Sigmoid colon (tissue), 4 donors: ENCODE results near the gene RNF225.

Experiments
- EP300 ChIP-seq, 4 donors: sonication (generic); formaldehyde crosslinking; IDR thresholded peaks; one replicate each; pipeline ENCODE4 v1.6.1; 2017; ENCODE audit warnings: antibody characterized with exemption in 4 of 4
- POLR2A ChIP-seq, 2 donors: fragments of 450-650 bp; IDR thresholded peaks; one replicate each; pipeline ENCODE4 v1.6.1; 2016; ENCODE audit warnings: antibody characterized with exemption in 2 of 2, mild to moderate bottlenecking in 2 of 2, moderate library complexity in 2 of 2
- POLR2AphosphoS5 ChIP-seq, 4 donors: sonication (generic); formaldehyde crosslinking; IDR thresholded peaks; one replicate each; pipeline ENCODE4 v1.6.1; 2017; ENCODE audit warnings: antibody characterized with exemption in 4 of 4
- TF ChIP-seq, protein P1 (sequence below), 4 experiments: fragments of 450-650 bp in 3 of 4; fragments of 200-600 bp in 1 of 4; IDR thresholded peaks; one replicate each; pipeline ENCODE4 v1.5.1; 2016 to 2019; ENCODE audit warnings: antibody characterized with exemption in 4 of 4, mild to moderate bottlenecking in 3 of 4, moderate library complexity in 2 of 4

- TF ChIP-seq EP300 (IDR thresholded peaks at IDR 0.05) (no peak), POLR2A (IDR thresholded peaks at IDR 0.05) (no peak), POLR2AphosphoS5 (IDR thresholded peaks at IDR 0.05) (no peak)
- TF ChIP-seq, protein P1, sequence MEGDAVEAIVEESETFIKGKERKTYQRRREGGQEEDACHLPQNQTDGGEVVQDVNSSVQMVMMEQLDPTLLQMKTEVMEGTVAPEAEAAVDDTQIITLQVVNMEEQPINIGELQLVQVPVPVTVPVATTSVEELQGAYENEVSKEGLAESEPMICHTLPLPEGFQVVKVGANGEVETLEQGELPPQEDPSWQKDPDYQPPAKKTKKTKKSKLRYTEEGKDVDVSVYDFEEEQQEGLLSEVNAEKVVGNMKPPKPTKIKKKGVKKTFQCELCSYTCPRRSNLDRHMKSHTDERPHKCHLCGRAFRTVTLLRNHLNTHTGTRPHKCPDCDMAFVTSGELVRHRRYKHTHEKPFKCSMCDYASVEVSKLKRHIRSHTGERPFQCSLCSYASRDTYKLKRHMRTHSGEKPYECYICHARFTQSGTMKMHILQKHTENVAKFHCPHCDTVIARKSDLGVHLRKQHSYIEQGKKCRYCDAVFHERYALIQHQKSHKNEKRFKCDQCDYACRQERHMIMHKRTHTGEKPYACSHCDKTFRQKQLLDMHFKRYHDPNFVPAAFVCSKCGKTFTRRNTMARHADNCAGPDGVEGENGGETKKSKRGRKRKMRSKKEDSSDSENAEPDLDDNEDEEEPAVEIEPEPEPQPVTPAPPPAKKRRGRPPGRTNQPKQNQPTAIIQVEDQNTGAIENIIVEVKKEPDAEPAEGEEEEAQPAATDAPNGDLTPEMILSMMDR (IDR thresholded peaks at IDR 0.05): no peak
Measured at GRCh38 chr19:58392945-58393724, 2.3 kb upstream of the RNF225 start.
